OCI-LY1 (cell line): Measurements from ENCODE around the gene RANBP3L.

Experiments
- H2AFZ ChIP-seq: fragments of 200-600 bp; sonication (generic), shearing (Covaris generic); 2 replicates; pipeline ENCODE4 v1.6.0; 2014; ENCODE audit warnings: antibody characterized with exemption, mild to moderate bottlenecking, low read length
- H3F3A ChIP-seq: fragments of 200-600 bp; sonication (generic), shearing (Covaris generic); 2 replicates; pipeline ENCODE4 v1.6.0; 2014; ENCODE audit warnings: mild to moderate bottlenecking, antibody characterized with exemption, low read length, moderate library complexity; ENCODE audit not compliant: insufficient read depth
- H3K27ac ChIP-seq: fragments of 200-600 bp; sonication (generic); 2 replicates; pipeline ENCODE4 v1.5.1; 2014; ENCODE audit warnings: low read length, mixed run types, mild to moderate bottlenecking, low read depth; ENCODE audit not compliant: poor library complexity, severe bottlenecking
- H3K27me3 ChIP-seq: fragments of 200-600 bp; sonication (generic); 2 replicates; pipeline ENCODE4 v1.6.0; 2014; ENCODE audit warnings: antibody characterized with exemption, mild to moderate bottlenecking, low read length, moderate library complexity; ENCODE audit not compliant: insufficient read depth
- H3K36me3 ChIP-seq: fragments of 200-600 bp; sonication (generic); 2 replicates; pipeline ENCODE4 v1.6.1; 2014; ENCODE audit warnings: mild to moderate bottlenecking, antibody characterized with exemption, low read length, moderate library complexity, mixed read lengths; ENCODE audit not compliant: insufficient read depth
- H3K4me1 ChIP-seq: fragments of 200-600 bp; sonication (generic); 2 replicates; pipeline ENCODE4 v1.5.1; 2014; ENCODE audit warnings: mild to moderate bottlenecking, low read length, moderate library complexity; ENCODE audit not compliant: insufficient read depth, severe bottlenecking
- H3K4me2 ChIP-seq: fragments of 200-600 bp; sonication (generic), shearing (Covaris generic); 2 replicates; pipeline ENCODE4 v1.6.1; 2014; ENCODE audit warnings: low read length
- H3K4me3 ChIP-seq: fragments of 200-600 bp; sonication (generic); 2 replicates; pipeline ENCODE4 v1.5.1; 2014; ENCODE audit warnings: low read length, low read depth, mild to moderate bottlenecking, mixed read lengths; ENCODE audit not compliant: poor library complexity, severe bottlenecking
- H3K79me2 ChIP-seq: fragments of 200-600 bp; shearing (Covaris generic); 2 replicates; pipeline ENCODE4 v1.6.1; 2016; ENCODE audit warnings: mixed run types, low read length, mixed read lengths; ENCODE audit not compliant: insufficient read depth
- H3K9ac ChIP-seq: fragments of 200-600 bp; sonication (generic), shearing (Covaris generic); 2 replicates; pipeline ENCODE4 v1.6.1; 2014; ENCODE audit warnings: mild to moderate bottlenecking, low read length, mixed read lengths
- H3K9me2 ChIP-seq: fragments of 200-600 bp; sonication (generic), shearing (Covaris generic); 2 replicates; pipeline ENCODE4 v1.6.1; 2014; ENCODE audit warnings: low read depth, mild to moderate bottlenecking, low read length, mixed read lengths
- H3K9me3 ChIP-seq: fragments of 200-600 bp; shearing (Covaris generic); 2 replicates; pipeline ENCODE4 v1.6.1; 2014; ENCODE audit warnings: low read length, mixed read lengths
- H4K20me1 ChIP-seq: fragments of 200-600 bp; sonication (generic), shearing (Covaris generic); 2 replicates; pipeline ENCODE4 v1.6.0; 2016; ENCODE audit warnings: mild to moderate bottlenecking, low read length; ENCODE audit not compliant: insufficient read depth
- EZH2 ChIP-seq: fragments of 200-600 bp; sonication (generic), shearing (Covaris generic); IDR thresholded peaks from 2 replicates; pipeline ENCODE4 v1.8.0; 2017; ENCODE audit warnings: borderline replicate concordance, mixed run types, mild to moderate bottlenecking, antibody characterized with exemption, low read length, moderate library complexity, mixed read lengths
- TF ChIP-seq, protein P1 (sequence below): fragments of 200-600 bp; sonication (generic), shearing (Covaris generic); IDR thresholded peaks from 2 replicates; pipeline ENCODE4 v1.5.1; 2017; ENCODE audit warnings: mild to moderate bottlenecking, antibody characterized with exemption, low read length, moderate library complexity, mixed read lengths

RANBP3L gene

DNA sequence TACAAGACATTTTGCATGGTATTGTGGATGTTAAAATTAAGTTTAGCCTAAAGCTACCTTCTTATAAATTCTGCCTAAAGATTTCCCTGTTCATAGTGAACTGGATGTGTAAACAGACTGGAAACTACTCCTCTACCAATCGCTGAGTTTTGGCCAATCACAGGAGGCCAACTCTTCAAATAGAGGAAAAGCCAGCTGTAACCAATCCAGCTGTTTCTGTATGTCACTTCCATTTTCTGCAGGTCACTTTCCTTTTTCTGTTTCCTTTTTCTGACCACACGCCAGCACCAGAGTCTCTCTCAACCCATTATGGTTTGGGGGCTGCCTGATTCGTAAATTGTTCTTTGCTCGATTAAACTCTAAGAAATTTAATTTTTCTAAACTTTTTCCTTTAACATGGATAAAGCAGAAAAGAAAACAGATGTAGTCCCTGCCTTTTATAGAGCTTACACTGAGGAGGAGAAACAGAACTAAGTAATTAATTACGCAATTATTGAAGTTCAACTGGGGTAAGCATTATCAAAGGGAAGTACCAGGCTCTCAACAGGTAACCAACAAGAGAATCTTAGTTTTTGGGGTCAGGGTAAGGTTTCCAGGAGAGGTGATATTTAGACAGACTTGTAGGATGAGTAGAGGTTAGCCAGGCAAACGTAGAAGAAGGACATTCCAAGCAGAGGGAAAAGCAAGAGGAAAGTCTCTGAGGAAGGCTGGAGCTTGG, 27.7 kb downstream of the RANBP3L start:
- H3K9me3 ChIP-seq: no peaks in the 10 kb centered on the region
- no peaks in the 10 kb centered on the region for H3K4me1 ChIP-seq
- no peak overlapping the region for H3K9ac ChIP-seq
- H3F3A ChIP-seq: no peaks in the 10 kb centered on the region
- no peak overlapping the region for H3K4me2 ChIP-seq
- no peaks in the 10 kb centered on the region for H3K79me2 ChIP-seq
- H3K27ac ChIP-seq: no peak overlapping the region
- H4K20me1 ChIP-seq: no peaks in the 10 kb centered on the region
- TF ChIP-seq, protein P1, sequence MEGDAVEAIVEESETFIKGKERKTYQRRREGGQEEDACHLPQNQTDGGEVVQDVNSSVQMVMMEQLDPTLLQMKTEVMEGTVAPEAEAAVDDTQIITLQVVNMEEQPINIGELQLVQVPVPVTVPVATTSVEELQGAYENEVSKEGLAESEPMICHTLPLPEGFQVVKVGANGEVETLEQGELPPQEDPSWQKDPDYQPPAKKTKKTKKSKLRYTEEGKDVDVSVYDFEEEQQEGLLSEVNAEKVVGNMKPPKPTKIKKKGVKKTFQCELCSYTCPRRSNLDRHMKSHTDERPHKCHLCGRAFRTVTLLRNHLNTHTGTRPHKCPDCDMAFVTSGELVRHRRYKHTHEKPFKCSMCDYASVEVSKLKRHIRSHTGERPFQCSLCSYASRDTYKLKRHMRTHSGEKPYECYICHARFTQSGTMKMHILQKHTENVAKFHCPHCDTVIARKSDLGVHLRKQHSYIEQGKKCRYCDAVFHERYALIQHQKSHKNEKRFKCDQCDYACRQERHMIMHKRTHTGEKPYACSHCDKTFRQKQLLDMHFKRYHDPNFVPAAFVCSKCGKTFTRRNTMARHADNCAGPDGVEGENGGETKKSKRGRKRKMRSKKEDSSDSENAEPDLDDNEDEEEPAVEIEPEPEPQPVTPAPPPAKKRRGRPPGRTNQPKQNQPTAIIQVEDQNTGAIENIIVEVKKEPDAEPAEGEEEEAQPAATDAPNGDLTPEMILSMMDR: no peak
- TF ChIP-seq EZH2: no peak
- no peak overlapping the region for H3K4me3 ChIP-seq
- H3K9me2 ChIP-seq: no peaks in the 10 kb centered on the region
- H3K27me3 ChIP-seq: no peaks in the 10 kb centered on the region
- no peak overlapping the region for H2AFZ ChIP-seq
- no peaks in the 10 kb centered on the region for H3K36me3 ChIP-seq

DNA sequence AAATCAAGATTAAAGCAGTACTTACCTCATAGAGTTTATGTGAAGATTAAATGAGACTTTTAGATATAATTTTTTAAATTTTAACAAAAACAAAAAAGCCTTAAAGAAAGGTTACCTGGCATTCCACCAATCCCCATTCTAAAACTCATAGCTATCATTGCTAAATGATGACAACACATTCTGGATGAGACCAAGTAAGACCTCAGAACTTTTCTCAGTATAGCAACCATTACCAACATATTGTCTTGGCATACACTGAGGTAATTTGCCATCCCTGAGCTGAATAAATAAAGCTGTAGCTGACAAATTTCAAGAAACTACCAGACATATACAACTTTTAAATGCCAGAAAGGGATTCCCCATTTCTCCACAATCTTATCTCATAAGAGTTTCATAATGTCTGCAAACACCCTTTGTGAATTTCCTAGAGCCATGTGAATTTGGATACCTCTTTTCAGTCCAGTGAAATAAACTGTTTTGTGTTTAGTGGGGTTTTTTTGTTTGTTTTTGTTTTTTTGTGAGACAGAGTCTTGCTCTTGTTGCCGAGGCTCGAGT, 29.5 kb downstream of the RANBP3L start:
- no peaks in the 10 kb centered on the region for H3K4me1 ChIP-seq
- H3K4me3 ChIP-seq: no peak overlapping the region

DNA sequence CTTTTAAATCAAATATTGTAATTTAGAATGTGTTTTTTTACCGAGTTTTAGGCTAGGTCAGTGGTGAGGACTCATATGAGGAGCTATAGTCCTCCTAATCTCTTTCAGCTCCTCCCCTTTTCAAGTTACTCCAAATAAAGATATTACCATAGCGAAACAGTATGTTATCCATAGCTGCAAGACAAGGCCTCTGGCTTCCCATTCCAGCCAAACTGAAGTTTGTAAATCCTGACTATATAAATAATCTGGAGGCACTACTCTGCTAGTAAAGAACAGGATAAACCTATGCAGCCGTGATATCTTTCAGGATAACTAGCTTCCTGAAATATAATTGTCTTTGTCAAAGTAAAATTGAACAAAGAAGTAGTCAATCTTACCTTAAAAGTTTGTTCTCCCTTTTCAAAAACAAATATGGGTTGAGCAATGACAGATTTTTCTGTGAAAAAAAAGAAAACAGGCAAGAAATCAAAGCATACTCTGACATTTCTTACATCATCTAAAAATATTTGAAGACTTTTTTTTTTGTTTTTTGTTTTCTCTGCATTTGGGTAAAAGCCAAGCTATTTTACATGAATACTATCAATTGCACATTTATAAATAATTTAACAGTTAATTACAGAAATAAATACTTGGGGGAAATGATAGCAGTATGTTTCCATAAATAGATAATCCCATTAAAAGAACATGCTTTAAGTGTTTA, 30.7 kb downstream of the RANBP3L start:
- no peaks in the 10 kb centered on the region for H3K79me2 ChIP-seq
- no peaks in the 10 kb centered on the region for H3K36me3 ChIP-seq
- H4K20me1 ChIP-seq: no peaks in the 10 kb centered on the region
- H2AFZ ChIP-seq: no peak overlapping the region
- no peaks in the 10 kb centered on the region for H3K27me3 ChIP-seq
- no peak overlapping the region for H3K4me3 ChIP-seq
- no peak overlapping the region for H3K9ac ChIP-seq
- H3K4me1 ChIP-seq: no peaks in the 10 kb centered on the region
- H3K27ac ChIP-seq: no peak overlapping the region
- H3K9me2 ChIP-seq: no peaks in the 10 kb centered on the region
- no peaks in the 10 kb centered on the region for H3F3A ChIP-seq
- TF ChIP-seq, protein P1: no peak
- TF ChIP-seq EZH2: no peak
- no peaks in the 10 kb centered on the region for H3K9me3 ChIP-seq
- H3K4me2 ChIP-seq: no peak overlapping the region

More for the DNA sequence above, 29.5 kb downstream of the RANBP3L start:
- no peak overlapping the region for H3K9ac ChIP-seq
- H3K9me3 ChIP-seq: no peaks in the 10 kb centered on the region
- H2AFZ ChIP-seq: no peak overlapping the region
- H3K4me2 ChIP-seq: no peak overlapping the region
- no peak overlapping the region for H3K27ac ChIP-seq
- no peaks in the 10 kb centered on the region for H3F3A ChIP-seq
- no peaks in the 10 kb centered on the region for H3K36me3 ChIP-seq
- no peaks in the 10 kb centered on the region for H3K27me3 ChIP-seq
- H4K20me1 ChIP-seq: no peaks in the 10 kb centered on the region
- no peaks in the 10 kb centered on the region for H3K9me2 ChIP-seq
- TF ChIP-seq, protein P1: no peak
- no peak for TF ChIP-seq EZH2
- no peaks in the 10 kb centered on the region for H3K79me2 ChIP-seq
